IPS-18c (cell line): ENCODE data around the gene PTPRD.

Source experiments
- H3K4me3 ChIP-seq: 2 replicates; pipeline ENCODE4 v1.7.0; 2013; ENCODE audit warnings: low read depth, mild to moderate bottlenecking, low read length, moderate library complexity; ENCODE audit not compliant: insufficient read depth
- H3K9me3 ChIP-seq: one replicate; pipeline ENCODE4 v1.6.1; 2013; ENCODE audit warnings: mild to moderate bottlenecking, low read length, moderate library complexity; ENCODE audit not compliant: control insufficient read depth, insufficient read depth

PTPRD gene

GRCh38 chr9:10052916-10053315 lies 559.9 kb downstream of the PTPRD start:
- Histone ChIP-seq H3K9me3 (no peaks in the 10 kb centered on the region), H3K4me3 (no peak overlapping the region)

- no peak overlapping the region for H3K4me3 ChIP-seq
- no peaks in the 10 kb centered on the region for H3K9me3 ChIP-seq
Observed at GRCh38 chr9:10052181-10052580, 560.6 kb downstream of the PTPRD start.

DNA sequence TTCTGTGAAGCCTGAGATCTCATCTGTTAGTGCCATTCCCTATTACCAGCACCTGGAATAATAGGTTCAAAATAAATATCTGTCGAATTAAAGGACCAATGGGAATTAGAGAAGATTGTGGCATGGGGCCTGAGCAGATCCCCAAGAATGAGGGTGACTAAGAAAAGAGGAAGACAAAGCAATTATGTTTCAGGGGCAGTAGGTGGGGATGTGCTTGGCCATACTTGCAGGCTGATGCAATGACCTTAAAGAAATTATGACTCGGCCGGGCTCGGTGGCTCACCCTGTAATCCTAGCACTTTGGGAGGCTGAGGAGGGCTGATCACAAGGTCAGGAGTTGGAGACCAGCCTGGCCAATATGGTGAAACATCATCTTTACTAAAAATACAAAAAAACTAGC lies 562.8 kb downstream of the PTPRD start:
- Histone ChIP-seq H3K4me3 (no peak overlapping the region), H3K9me3 (no peaks in the 10 kb centered on the region)

DNA sequence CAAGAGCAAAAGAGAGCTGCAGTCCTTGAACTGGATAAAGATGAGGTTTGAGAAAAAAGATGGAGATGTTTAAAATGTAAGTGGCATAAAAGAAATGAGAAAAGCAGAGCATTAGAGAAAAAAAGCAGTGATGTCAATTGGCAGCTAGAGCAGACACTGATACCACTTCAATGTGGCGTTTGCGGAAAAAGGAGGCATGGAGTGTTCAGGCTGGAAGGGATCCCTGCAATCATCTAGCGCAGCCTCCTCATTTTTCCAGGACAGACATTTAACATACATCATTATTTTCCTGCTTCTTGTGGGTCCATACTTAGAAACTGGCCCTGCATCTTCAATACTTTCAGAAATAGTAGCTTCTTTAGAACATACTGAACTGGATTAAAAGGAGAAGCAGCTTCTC lies 563.8 kb downstream of the PTPRD start:
- Histone ChIP-seq H3K4me3 (no peak overlapping the region), H3K9me3 (no peaks in the 10 kb centered on the region)

- Histone ChIP-seq H3K9me3 (no peaks in the 10 kb centered on the region), H3K4me3 (no peak overlapping the region)
Observed at GRCh38 chr9:10045598-10045997, 567.2 kb downstream of the PTPRD start.

GRCh38 chr9:10041726-10042229 lies 571.0 kb downstream of the PTPRD start:
- Histone ChIP-seq H3K9me3 (no peaks in the 10 kb centered on the region), H3K4me3 (no peak overlapping the region)

GRCh38 chr9:10036095-10036494 lies 576.7 kb downstream of the PTPRD start:
- H3K9me3 ChIP-seq = no peaks in the 10 kb centered on the region
- H3K4me3 ChIP-seq = no peak overlapping the region

GRCh38 chr9:10032166-10032565 lies 580.6 kb downstream of the PTPRD start:
- no peak overlapping the region for H3K4me3 ChIP-seq
- H3K9me3 ChIP-seq = peaks cover 4% of the 10 kb centered on the region

GRCh38 chr9:10026443-10026984 lies 586.3 kb downstream of the PTPRD start:
- H3K9me3 ChIP-seq = peaks cover 4% of the 10 kb centered on the region
- H3K4me3 ChIP-seq = no peak overlapping the region

GRCh38 chr9:10015755-10016154 lies 597.0 kb downstream of the PTPRD start:
- Histone ChIP-seq H3K9me3 (no peaks in the 10 kb centered on the region), H3K4me3 (no peak overlapping the region)

- Histone ChIP-seq H3K4me3 (no peak overlapping the region), H3K9me3 (no peaks in the 10 kb centered on the region)
Observed at GRCh38 chr9:10014889-10015288, 597.9 kb downstream of the PTPRD start.

DNA sequence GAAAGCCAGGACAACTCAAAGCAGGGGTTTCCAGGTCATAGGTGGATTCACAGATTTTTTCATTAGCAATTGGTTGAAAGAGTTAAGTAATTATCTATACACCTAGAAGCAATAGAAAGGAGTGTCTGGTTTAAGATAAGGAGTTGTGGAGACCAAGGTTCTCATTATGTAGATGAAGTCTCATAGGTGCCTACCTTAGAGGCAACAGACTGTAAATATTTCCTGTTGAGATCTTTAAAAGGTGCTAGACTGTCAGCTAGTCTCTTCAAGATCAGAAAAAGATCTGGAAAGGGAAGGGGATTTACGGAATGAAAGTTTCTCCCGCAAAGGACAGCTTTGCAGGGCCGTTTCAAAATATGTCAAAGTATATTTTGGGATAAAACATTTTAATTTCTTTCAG lies 603.4 kb downstream of the PTPRD start:
- no peak overlapping the region for H3K4me3 ChIP-seq
- no peaks in the 10 kb centered on the region for H3K9me3 ChIP-seq

GRCh38 chr9:10008101-10008799 lies 604.6 kb downstream of the PTPRD start:
- Histone ChIP-seq H3K9me3 (no peaks in the 10 kb centered on the region), H3K4me3 (no peak overlapping the region)

GRCh38 chr9:10007356-10007755 lies 605.4 kb downstream of the PTPRD start:
- no peaks in the 10 kb centered on the region for H3K9me3 ChIP-seq

DNA sequence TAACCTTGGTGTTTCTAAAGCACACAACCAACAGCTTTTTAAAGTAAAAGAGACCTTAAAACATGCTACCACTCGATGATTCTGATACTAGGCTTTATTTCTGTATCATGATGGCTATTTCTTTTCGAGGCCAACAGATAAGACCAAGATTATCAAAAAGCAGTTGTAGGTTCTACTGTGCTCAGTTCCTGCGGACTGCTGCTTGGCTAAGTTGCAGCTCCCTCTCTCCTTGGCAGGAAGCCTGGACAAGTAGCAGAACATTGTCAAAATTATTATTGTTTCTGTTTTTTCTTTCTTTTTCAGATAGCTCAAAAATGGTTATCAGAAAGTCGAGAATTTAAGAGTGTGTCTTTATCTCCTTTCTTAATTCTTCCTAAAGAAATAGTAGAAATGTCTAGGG lies 607.6 kb downstream of the PTPRD start:
- Histone ChIP-seq H3K9me3 (no peaks in the 10 kb centered on the region), H3K4me3 (no peak overlapping the region)

More at GRCh38 chr9:10007356-10007755, 605.4 kb downstream of the PTPRD start:
- no peak overlapping the region for H3K4me3 ChIP-seq

DNA sequence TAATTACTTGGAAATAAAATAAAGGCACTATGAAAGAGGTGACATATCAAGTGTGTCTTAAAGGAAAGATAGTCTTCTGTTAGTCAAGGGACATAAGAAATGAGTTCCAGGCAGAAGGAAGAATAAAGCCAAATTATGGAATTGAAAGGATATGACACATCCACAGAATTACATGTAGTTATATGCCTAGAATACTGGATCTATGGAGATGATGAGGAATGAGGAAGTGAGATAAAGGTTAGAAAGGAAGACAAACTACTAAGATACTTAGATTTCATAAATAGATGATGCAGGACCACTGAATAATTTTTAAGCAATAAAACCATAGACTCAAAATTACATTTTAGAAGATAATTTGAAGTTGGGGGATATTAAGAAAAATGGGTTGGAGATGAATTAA lies 609.8 kb downstream of the PTPRD start:
- H3K9me3 ChIP-seq = no peaks in the 10 kb centered on the region

DNA sequence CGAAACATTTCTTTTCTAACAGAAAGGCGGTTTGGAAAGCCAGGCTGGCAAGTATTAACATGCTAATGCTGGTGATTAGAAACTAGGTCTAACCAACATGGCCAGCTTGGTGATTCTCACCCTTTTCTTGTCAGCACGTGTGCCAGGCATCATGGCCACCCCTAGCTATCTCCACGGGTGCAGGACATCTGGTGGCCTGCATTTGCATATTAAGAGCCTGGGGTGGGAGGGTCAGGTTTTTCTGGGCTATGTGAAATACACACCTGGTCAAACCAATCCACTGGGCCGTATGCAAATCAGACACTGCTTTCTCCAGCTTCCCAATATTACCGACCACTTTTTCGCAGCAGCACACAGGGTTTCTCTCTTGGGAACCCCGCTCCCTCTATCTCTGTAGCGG lies 612.1 kb downstream of the PTPRD start:
- Histone ChIP-seq H3K4me3 (no peak overlapping the region), H3K9me3 (no peaks in the 10 kb centered on the region)

More for the DNA sequence above, 609.8 kb downstream of the PTPRD start:
- no peak overlapping the region for H3K4me3 ChIP-seq

- Histone ChIP-seq H3K4me3 (no peak overlapping the region), H3K9me3 (no peaks in the 10 kb centered on the region)
Observed at GRCh38 chr9:9998491-9999287, 614.1 kb downstream of the PTPRD start.
